GM12875 (cell line): ENCODE measurements around the gene FGF1.
A peak's percentile ranks its signal among the peaks of the same experiment; 100 is the strongest.

ENCODE experiments used
- H3K4me3 ChIP-seq: one replicate; pipeline ENCODE4 v1.5.1; 2011; ENCODE audit warnings: low read depth, low read length, control low read depth
- TF ChIP-seq, protein P1 (sequence below): IDR thresholded peaks from 2 replicates; pipeline ENCODE4 v1.5.1; 2011; ENCODE audit warnings: low read depth, mild to moderate bottlenecking, control low read depth, inconsistent platforms, low read length, moderate library complexity, borderline replicate concordance; ENCODE audit not compliant: insufficient read depth

Gene FGF1

DNA sequence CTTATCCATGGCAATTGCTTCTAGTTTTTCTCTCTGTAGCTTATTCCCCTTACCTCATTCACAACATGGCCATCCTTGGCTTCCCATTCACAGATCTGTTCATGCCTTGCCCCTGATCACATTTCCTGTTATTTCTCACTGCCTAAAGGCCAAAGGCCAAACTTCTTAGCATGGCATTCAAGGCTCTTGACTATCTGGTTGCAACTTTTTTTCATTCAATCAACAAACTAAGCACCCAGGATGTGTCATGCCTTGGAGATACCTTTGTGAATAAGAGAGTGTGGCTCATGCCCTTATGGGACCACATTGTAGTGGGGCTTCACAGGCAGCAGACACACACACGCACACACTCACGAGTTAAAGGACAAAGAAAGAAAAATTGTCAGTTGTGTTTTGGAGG lies 27.6 kb downstream of the FGF1 start:
- TF ChIP-seq, protein P1, sequence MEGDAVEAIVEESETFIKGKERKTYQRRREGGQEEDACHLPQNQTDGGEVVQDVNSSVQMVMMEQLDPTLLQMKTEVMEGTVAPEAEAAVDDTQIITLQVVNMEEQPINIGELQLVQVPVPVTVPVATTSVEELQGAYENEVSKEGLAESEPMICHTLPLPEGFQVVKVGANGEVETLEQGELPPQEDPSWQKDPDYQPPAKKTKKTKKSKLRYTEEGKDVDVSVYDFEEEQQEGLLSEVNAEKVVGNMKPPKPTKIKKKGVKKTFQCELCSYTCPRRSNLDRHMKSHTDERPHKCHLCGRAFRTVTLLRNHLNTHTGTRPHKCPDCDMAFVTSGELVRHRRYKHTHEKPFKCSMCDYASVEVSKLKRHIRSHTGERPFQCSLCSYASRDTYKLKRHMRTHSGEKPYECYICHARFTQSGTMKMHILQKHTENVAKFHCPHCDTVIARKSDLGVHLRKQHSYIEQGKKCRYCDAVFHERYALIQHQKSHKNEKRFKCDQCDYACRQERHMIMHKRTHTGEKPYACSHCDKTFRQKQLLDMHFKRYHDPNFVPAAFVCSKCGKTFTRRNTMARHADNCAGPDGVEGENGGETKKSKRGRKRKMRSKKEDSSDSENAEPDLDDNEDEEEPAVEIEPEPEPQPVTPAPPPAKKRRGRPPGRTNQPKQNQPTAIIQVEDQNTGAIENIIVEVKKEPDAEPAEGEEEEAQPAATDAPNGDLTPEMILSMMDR: no peak
- H3K4me3 ChIP-seq: no peak overlapping the region

DNA sequence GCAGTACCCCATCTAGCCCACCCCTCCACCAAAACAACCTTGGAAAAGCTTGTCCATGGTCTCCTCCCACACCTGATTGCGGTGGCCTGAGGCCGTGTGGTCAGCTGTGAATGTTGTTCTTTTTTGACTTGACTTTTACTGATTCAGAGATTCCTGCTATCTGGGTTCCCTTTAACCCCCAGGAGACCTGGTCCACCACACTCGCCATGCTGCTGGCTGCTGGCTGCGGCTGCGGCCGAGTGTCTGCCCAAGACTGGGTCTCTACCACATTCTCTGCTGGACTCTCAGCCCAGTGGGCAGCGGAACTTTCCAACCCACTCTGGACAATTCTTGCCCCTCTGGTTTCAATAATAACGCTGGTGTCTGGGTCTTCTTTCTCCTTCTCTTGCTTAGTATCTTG lies 28.4 kb downstream of the FGF1 start:
- H3K4me3 ChIP-seq: no peak overlapping the region
- TF ChIP-seq, protein P1: no peak

DNA sequence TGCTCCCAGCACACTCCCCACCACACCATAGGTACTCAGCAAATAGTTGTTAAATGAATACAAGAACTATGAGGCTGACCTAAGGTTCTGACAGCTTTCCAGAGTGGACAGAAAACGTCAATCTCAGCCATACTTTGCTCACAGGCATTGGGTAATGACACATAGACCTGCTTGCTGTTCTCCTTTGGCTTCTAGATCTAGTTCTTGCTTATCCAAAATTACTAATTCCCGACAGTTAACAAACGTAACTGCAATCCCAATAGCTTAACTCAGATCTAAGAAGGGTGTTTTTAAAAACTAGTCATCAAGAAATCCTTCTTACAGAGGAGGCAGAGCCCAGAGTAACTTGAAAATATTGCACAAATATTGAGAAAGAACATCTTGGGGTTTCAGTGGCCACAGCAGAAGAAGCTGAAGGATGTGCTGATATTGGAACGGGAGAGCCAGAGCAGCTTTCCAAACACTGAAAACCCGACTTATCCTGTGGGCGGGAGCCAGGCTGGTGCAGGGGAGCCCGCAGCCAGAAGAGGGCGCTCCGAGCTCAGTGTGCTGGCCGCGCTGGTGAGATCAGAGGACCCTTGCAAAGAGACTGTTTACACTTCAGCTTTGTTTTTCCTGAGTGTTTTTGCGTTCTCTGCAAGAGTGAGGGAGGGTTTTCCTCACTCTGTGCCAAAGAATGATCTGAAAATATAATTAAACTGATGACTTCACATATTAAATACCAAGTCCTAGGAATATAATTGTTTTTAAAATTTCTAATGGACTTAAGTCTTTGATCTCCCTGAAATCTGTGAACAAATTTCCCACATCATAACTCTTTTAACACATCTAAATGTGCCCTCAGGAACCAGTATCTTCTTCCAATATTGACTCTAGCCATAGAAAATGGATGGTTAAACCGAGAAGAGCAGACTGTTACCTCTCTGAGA lies 30.3 kb downstream of the FGF1 start:
- TF ChIP-seq, protein P1: peak; percentile 98
- H3K4me3 ChIP-seq: no peak overlapping the region

DNA sequence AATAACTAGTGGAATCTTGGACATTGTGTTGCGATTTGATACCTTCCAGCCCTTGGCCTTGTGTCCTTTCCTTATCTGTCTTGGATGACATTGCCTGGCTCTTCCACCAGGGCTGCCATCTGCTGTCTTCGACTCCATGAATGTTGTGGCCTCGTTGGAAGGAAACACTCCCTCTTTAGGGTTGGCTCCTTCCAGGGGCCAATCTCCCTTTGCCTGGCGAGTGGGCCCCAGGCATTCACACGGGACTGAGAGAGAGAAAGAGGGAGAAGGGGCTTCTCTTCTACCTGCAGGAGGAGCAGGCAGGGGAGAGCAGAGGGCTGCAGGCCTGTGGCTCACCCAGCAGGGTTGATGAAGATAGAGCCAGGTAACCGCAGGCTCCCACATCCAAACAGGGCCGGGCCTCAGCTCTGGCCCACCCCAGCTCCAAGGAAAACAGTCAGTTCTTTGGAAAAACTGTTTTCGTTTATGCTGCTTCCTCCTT lies 31.3 kb downstream of the FGF1 start:
- TF ChIP-seq, protein P1: no peak
- no peak overlapping the region for H3K4me3 ChIP-seq

DNA sequence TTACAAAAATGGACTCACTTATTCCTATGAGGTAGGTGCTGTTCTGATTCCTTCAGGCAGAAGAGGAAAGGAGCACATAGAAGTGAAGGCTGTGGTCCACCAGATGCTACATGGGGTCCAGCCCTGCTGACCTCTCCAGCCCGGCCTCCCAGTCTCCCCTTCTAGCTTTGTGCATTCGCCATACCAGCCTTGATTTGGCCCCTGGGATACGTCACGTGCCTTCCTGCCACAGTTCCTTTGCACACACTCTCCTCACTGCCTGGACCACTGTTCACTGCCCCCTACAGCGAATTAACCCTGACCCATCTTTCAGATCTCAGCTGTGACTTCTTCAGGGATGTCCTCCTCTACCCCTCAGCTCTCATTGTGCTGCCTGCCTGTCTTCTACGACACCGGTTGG lies 32.6 kb downstream of the FGF1 start:
- TF ChIP-seq, protein P1: no peak
- no peak overlapping the region for H3K4me3 ChIP-seq

DNA sequence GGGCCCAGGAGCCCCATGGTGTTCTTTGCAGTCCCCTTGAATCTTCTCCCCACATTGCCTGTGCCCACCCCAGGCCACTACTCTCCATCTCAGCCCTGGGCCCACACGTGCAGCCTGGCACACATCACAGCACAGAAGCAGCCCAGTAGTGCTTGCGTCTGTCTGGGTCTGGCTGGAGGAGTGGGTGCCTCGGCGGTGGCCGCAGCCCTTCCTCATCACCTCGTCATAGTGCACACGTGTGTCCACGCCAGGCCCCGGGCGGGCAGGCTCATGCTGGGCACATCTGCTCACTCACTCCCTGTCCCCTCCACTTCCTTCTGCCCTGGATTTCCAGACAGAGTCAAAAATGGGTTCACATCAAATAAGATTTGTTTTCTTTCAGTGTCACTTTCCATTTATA lies 33.3 kb downstream of the FGF1 start:
- TF ChIP-seq, protein P1: no peak
- no peak overlapping the region for H3K4me3 ChIP-seq

DNA sequence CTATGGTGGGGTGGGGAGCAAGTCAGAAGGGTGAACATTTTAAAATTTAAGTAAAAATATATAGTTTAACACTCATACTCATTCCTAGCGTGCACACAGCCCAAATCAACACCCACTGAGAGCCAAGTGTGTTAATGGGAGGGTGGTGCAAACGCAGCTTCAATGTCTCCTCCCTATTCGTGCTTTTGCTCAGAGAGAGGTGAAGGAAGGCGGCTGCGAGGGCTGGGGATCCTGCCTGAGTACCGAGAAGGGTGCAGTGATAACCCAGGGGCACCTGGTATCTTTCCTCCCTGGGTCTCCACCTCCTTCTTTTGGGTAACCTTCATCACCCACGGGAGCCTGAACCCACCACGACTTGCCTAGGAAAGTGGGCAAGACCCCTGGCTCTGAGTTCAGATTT lies 35.0 kb downstream of the FGF1 start:
- TF ChIP-seq, protein P1: no peak
- H3K4me3 ChIP-seq: no peak overlapping the region
